Upper lobe of left lung (tissue), 6 donors: ENCODE results near the gene SELENOM. TPM values are rescaled to one million over a fixed set of nuclear protein-coding genes. Genes with fewer than 3 reads are reported as not detected.
A peak's percentile ranks its signal among the peaks of the same experiment; 100 is the strongest.

ENCODE experiments used
- ATAC-seq, 2 donors: fragments of 200-7000 bp; cut with Tn5 transposase; one replicate each; pipeline ENCODE4 v1.9.1; 2022; ENCODE audit warnings: mild to moderate bottlenecking in 2 of 2, moderate library complexity in 2 of 2; ENCODE audit not compliant: low FRiP score in 2 of 2
- DNase-seq, 2 donors: peaks; one replicate each; pipeline ENCODE4 v3.0.0-alpha.2; 2019 to 2020
- H3K27ac ChIP-seq, 4 donors: fragments of 200-600 bp; sonication (generic); one replicate each; pipeline ENCODE4 v1.5.1; 2016 to 2019
- H3K27me3 ChIP-seq, 4 donors: fragments of 200-600 bp; sonication (generic); one replicate each; pipeline ENCODE4 v1.5.1; 2017 to 2019
- H3K36me3 ChIP-seq, 4 donors: fragments of 200-600 bp; sonication (generic); one replicate each; pipeline ENCODE4 v1.5.1; 2016 to 2019
- H3K4me1 ChIP-seq, 4 donors: fragments of 200-600 bp; sonication (generic); one replicate each; pipeline ENCODE4 v1.5.1; 2018 to 2019
- H3K4me3 ChIP-seq, 4 donors: fragments of 200-600 bp; sonication (generic); one replicate each; pipeline ENCODE4 v1.5.1; 2017 to 2019; ENCODE audit warnings: mild to moderate bottlenecking in 2 of 4, moderate library complexity in 1 of 4
- H3K9me3 ChIP-seq, 4 donors: fragments of 200-600 bp; sonication (generic); one replicate each; pipeline ENCODE4 v1.5.1; 2018 to 2019
- CTCF ChIP-seq, 6 experiments: fragments of 450-650 bp in 4 of 6; fragments of 200-600 bp in 2 of 6; sonication (generic) in 2 of 6; IDR thresholded peaks; one replicate each; pipeline ENCODE4 v1.5.1; 2016 to 2019; ENCODE audit warnings: antibody characterized with exemption in 6 of 6
- EP300 ChIP-seq, 4 donors: sonication (generic); formaldehyde crosslinking; IDR thresholded peaks; one replicate each; pipeline ENCODE4 v1.5.1; 2017; ENCODE audit warnings: antibody characterized with exemption in 4 of 4, control low read depth in 2 of 4
- POLR2A ChIP-seq, 4 donors: fragments of 450-650 bp; IDR thresholded peaks; one replicate each; pipeline ENCODE4 v1.5.1; 2016 to 2017; ENCODE audit warnings: antibody characterized with exemption in 4 of 4, mild to moderate bottlenecking in 2 of 4
- POLR2AphosphoS5 ChIP-seq, 2 donors: sonication (generic); formaldehyde crosslinking; IDR thresholded peaks; one replicate each; pipeline ENCODE4 v1.5.1; 2017; ENCODE audit warnings: antibody characterized with exemption in 2 of 2
- WGBS, 2 donors: methylation state at CpG; one replicate each; pipeline ENCODE4 v1.1.5; 2017 to 2018; 5-methylcytosine and 5-hydroxymethylcytosine counted together
- total RNA-seq, 6 donors: library from RNA; depleted of rRNA in 4 of 6; stranded (reverse); fragments of >200 nt in 4 of 6; gene quantifications; one replicate each; pipeline versions ENCODE4 v1.1.0 to v1.2.1, GENCODE V29; 2016 to 2021
- donor health status: DM: no; HTN: no; CAD: no; lungs with moderate emphysema.
- donor health status: DM: no; HTN: yes; CAD: no; lungs with severe emphysema.

The SELENOM gene
- total RNA-seq, 6 donors from 2014 or later, result 51.3 to 154 (median 99.7) TPM

- Histone ChIP-seq H3K4me3 (no peak overlapping the region), H3K36me3 (peaks cover 2 to 73% (median 48%) of the 10 kb centered on the region in 4 donors), H3K27me3 (no peaks in the 10 kb centered on the region), H3K27ac (peak overlapping the region in 1 of 4 donors; percentile 59), H3K9me3 (no peaks in the 10 kb centered on the region), H3K4me1 (peaks cover 11 to 23% (median 16%) of the 10 kb centered on the region in 4 donors)
- TF ChIP-seq POLR2A (IDR thresholded peaks at IDR 0.05) (no peak), EP300 (IDR thresholded peaks at IDR 0.05) (no peak), CTCF (IDR thresholded peaks at IDR 0.05) (peak; percentile 63 to 83 (median 76)), POLR2AphosphoS5 (IDR thresholded peaks at IDR 0.05) (no peak)
- WGBS, 2 donors, result 73 to 76% methylated on average over 6 to 7 of the region's 9 CpGs
- ATAC-seq (peak in 1 of 2 donors; percentile 6), DNase-seq (peak; percentile 57 to 83)
Observed at GRCh38 chr22:31089160-31090100, 17.9 kb downstream of the SELENOM start.

GRCh38 chr22:31088233-31088986 lies 19.0 kb downstream of the SELENOM start:
- no peak for DNase-seq
- 88 to 98% methylated on average over 10 to 26 of the region's 26 CpGs for whole genome bisulfite sequencing, 2 donors
- no peak for TF ChIP-seq POLR2A (IDR thresholded peaks at IDR 0.05)
- TF ChIP-seq CTCF (IDR thresholded peaks at IDR 0.05), result no peak
- no peak for TF ChIP-seq POLR2AphosphoS5 (IDR thresholded peaks at IDR 0.05)
- TF ChIP-seq EP300 (IDR thresholded peaks at IDR 0.05), result no peak
- Histone ChIP-seq H3K9me3 (no peaks in the 10 kb centered on the region), H3K27ac (peak overlapping the region in 1 of 4 donors; percentile 59), H3K36me3 (peaks cover 2 to 62% (median 42%) of the 10 kb centered on the region in 4 donors), H3K4me1 (peaks cover 22 to 33% (median 26%) of the 10 kb centered on the region in 4 donors), H3K27me3 (no peaks in the 10 kb centered on the region), H3K4me3 (no peak overlapping the region)
- ATAC-seq, result no peak

GRCh38 chr22:31087744-31088215 lies 19.6 kb downstream of the SELENOM start:
- peaks cover 2 to 56% (median 37%) of the 10 kb centered on the region in 4 donors for H3K36me3 ChIP-seq
- peak overlapping the region in 1 of 4 donors; percentile 2 for H3K27ac ChIP-seq
- H3K9me3 ChIP-seq, result no peaks in the 10 kb centered on the region
- H3K4me3 ChIP-seq, result no peak overlapping the region
- ATAC-seq (no peak), DNase-seq (no peak)
- WGBS, 2 donors, result 94 to 98% methylated on average over 14 to 18 of the region's 21 CpGs
- H3K4me1 ChIP-seq, result peaks cover 28 to 36% (median 32%) of the 10 kb centered on the region in 4 donors
- H3K27me3 ChIP-seq, result no peaks in the 10 kb centered on the region
- TF ChIP-seq CTCF (IDR thresholded peaks at IDR 0.05) (no peak), POLR2A (IDR thresholded peaks at IDR 0.05) (no peak), POLR2AphosphoS5 (IDR thresholded peaks at IDR 0.05) (no peak), EP300 (IDR thresholded peaks at IDR 0.05) (no peak)

GRCh38 chr22:31086703-31087330 lies 20.6 kb downstream of the SELENOM start:
- 65 to 71% methylated on average over 7 to 8 of the region's 8 CpGs for WGBS, 2 donors
- H3K4me3 ChIP-seq, result no peak overlapping the region
- peaks cover 37 to 43% (median 39%) of the 10 kb centered on the region in 4 donors for H3K4me1 ChIP-seq
- no peaks in the 10 kb centered on the region for H3K27me3 ChIP-seq
- peak overlapping the region in 3 of 4 donors; percentile 2 to 18 (median 17) for H3K27ac ChIP-seq
- no peaks in the 10 kb centered on the region for H3K9me3 ChIP-seq
- peaks cover 2 to 47% (median 33%) of the 10 kb centered on the region in 4 donors for H3K36me3 ChIP-seq
- DNase-seq, result no peak
- TF ChIP-seq EP300 (IDR thresholded peaks at IDR 0.05), result no peak
- no peak for TF ChIP-seq POLR2AphosphoS5 (IDR thresholded peaks at IDR 0.05)
- no peak for TF ChIP-seq POLR2A (IDR thresholded peaks at IDR 0.05)
- no peak for TF ChIP-seq CTCF (IDR thresholded peaks at IDR 0.05)
- no peak for ATAC-seq
